GM23338 (cell line): ENCODE data around the gene EPHA6. TPM values are rescaled to one million over a fixed set of nuclear protein-coding genes. Genes with fewer than 3 reads are reported as not detected.

Experiments
- ATAC-seq: fragments of 200-7000 bp; cut with Tn5 transposase; 3 replicates; pipeline ENCODE4 v1.9.1; 2020
- DNase-seq: peaks from one replicate; pipeline ENCODE4 v3.0.0-alpha.2; 2015; ENCODE audit warnings: low spot score
- H2AFZ ChIP-seq: fragments of 200-600 bp; sonication (generic); 2 replicates; pipeline ENCODE4 v1.8.0; 2016; ENCODE audit warnings: antibody characterized with exemption, mild to moderate bottlenecking, moderate library complexity
- H3F3A ChIP-seq: fragments of 200-600 bp; sonication (generic); replicated peaks from 2 replicates; pipeline ENCODE4 v1.8.0; 2017; ENCODE audit warnings: antibody characterized with exemption, mixed run types, low read depth
- H3K27ac ChIP-seq: fragments of 200-600 bp; sonication (generic); 2 replicates; pipeline ENCODE4 v1.6.1; 2016; ENCODE audit warnings: low read depth
- H3K27me3 ChIP-seq: fragments of 200-600 bp; sonication (generic); 2 replicates; pipeline ENCODE4 v1.8.0; 2016; ENCODE audit warnings: mild to moderate bottlenecking, mixed run types, moderate library complexity; ENCODE audit not compliant: insufficient read depth
- H3K36me3 ChIP-seq: fragments of 200-600 bp; sonication (generic); 2 replicates; pipeline ENCODE4 v1.8.0; 2016; ENCODE audit warnings: mild to moderate bottlenecking; ENCODE audit not compliant: insufficient read depth
- H3K4me1 ChIP-seq: fragments of 200-600 bp; sonication (generic); 2 replicates; pipeline ENCODE4 v1.8.0; 2016; ENCODE audit warnings: mild to moderate bottlenecking, moderate library complexity; ENCODE audit not compliant: insufficient read depth
- H3K4me2 ChIP-seq: fragments of 200-600 bp; sonication (generic); 2 replicates; pipeline ENCODE4 v1.7.1; 2017; ENCODE audit warnings: mixed run types
- H3K4me3 ChIP-seq: fragments of 200-600 bp; sonication (generic); 2 replicates; pipeline ENCODE4 v1.6.1; 2016; ENCODE audit warnings: mixed run types
- H3K79me2 ChIP-seq: fragments of 200-600 bp; sonication (generic); replicated peaks from 2 replicates; pipeline ENCODE4 v1.8.0; 2017; ENCODE audit warnings: mild to moderate bottlenecking; ENCODE audit not compliant: insufficient read depth
- H3K9me2 ChIP-seq: fragments of 200-600 bp; sonication (generic); 2 replicates; pipeline ENCODE4 v1.8.0; 2017; ENCODE audit not compliant: insufficient read depth
- H4K20me1 ChIP-seq: fragments of 200-600 bp; sonication (generic); replicated peaks from 2 replicates; pipeline ENCODE4 v1.8.0; 2017; ENCODE audit warnings: mild to moderate bottlenecking; ENCODE audit not compliant: insufficient read depth
- H3K27ac Mint-ChIP-seq: 2 replicates; pipeline ENCODE4 v1.8.0; 2020; ENCODE audit warnings: inconsistent platforms, mild to moderate bottlenecking, moderate library complexity, mixed read lengths
- H3K27me3 Mint-ChIP-seq: 3 replicates; pipeline ENCODE4 v1.8.0; 2022; ENCODE audit warnings: low read depth, mild to moderate bottlenecking, moderate library complexity, mixed read lengths, inconsistent platforms; ENCODE audit not compliant: insufficient read depth, poor library complexity
- H3K36me3 Mint-ChIP-seq: 3 replicates; pipeline ENCODE4 v1.8.0; 2021; ENCODE audit warnings: low read depth, mild to moderate bottlenecking, inconsistent platforms, moderate library complexity, mixed read lengths
- H3K4me1 Mint-ChIP-seq: 3 replicates; pipeline ENCODE4 v1.8.0; 2020; ENCODE audit warnings: mild to moderate bottlenecking, inconsistent platforms, mixed read lengths
- H3K4me3 Mint-ChIP-seq: 3 replicates; pipeline ENCODE4 v1.8.0; 2021; ENCODE audit warnings: moderate library complexity, mild to moderate bottlenecking, inconsistent platforms, mixed read lengths
- H3K9me3 Mint-ChIP-seq: 3 replicates; pipeline ENCODE4 v1.8.0; 2020; ENCODE audit warnings: moderate library complexity, mild to moderate bottlenecking, inconsistent platforms, mixed read lengths
- CREB1 ChIP-seq: fragments of 250-450 bp; sonication (Bioruptor Pico); IDR thresholded peaks from 2 replicates; pipeline ENCODE4 v1.5.0; 2020; ENCODE audit warnings: low read depth, mild to moderate bottlenecking, moderate library complexity
- CTCF ChIP-seq, 2 experiments: fragments of 200-600 bp in 1 of 2; sonication (generic) in 1 of 2; conservative IDR thresholded peaks; 2 replicates each; pipeline versions ENCODE4 v1.5.1 to v1.6.1; 2016 to 2017; ENCODE audit warnings: antibody characterized with exemption in 2 of 2, low read depth in 2 of 2, mild to moderate bottlenecking in 2 of 2, moderate library complexity in 1 of 2
- ETS1 ChIP-seq: IDR thresholded peaks from 2 replicates; pipeline ENCODE4 v1.6.1; 2016; ENCODE audit warnings: antibody characterized with exemption
- EZH2 ChIP-seq: fragments of 200-600 bp; sonication (generic); IDR thresholded peaks from one replicate; pipeline ENCODE4 v1.8.0; 2017; ENCODE audit warnings: antibody characterized with exemption, mild to moderate bottlenecking, low read depth; ENCODE audit not compliant: unreplicated experiment
- EZH2phosphoT487 ChIP-seq: fragments of 200-600 bp; sonication (generic); IDR thresholded peaks from one replicate; pipeline ENCODE4 v1.8.1; 2018; ENCODE audit warnings: antibody characterized with exemption; ENCODE audit not compliant: unreplicated experiment
- JUNB ChIP-seq: IDR thresholded peaks from one replicate; pipeline ENCODE4 v1.6.1; 2016; ENCODE audit warnings: antibody characterized with exemption; ENCODE audit not compliant: unreplicated experiment
- NANOG ChIP-seq: IDR thresholded peaks from 2 replicates; pipeline ENCODE4 v1.6.1; 2016; ENCODE audit warnings: antibody characterized with exemption, borderline replicate concordance
- POLR2AphosphoS5 ChIP-seq: IDR thresholded peaks from 2 replicates; pipeline ENCODE4 v1.6.1; 2016; ENCODE audit warnings: antibody characterized with exemption, low read depth
- REST ChIP-seq: IDR thresholded peaks from one replicate; pipeline ENCODE4 v1.6.1; 2018; ENCODE audit warnings: antibody characterized with exemption; ENCODE audit not compliant: unreplicated experiment
- STAT1 ChIP-seq: IDR thresholded peaks from one replicate; pipeline ENCODE4 v1.6.1; 2016; ENCODE audit warnings: antibody characterized with exemption; ENCODE audit not compliant: unreplicated experiment
- ZNF114 ChIP-seq: fragments of 250-450 bp; sonication (Bioruptor Pico); IDR thresholded peaks from 2 replicates; pipeline ENCODE4 v1.5.0; 2020; ENCODE audit warnings: mild to moderate bottlenecking, moderate library complexity
- ZNF331 ChIP-seq: fragments of 250-450 bp; sonication (Bioruptor Pico); IDR thresholded peaks from 2 replicates; pipeline ENCODE4 v1.5.0; 2020; ENCODE audit warnings: low read depth, mild to moderate bottlenecking, moderate library complexity
- ZNF462 ChIP-seq: fragments of 250-450 bp; sonication (Bioruptor Pico); IDR thresholded peaks from 2 replicates; pipeline ENCODE4 v1.5.0; 2020; ENCODE audit warnings: mild to moderate bottlenecking, moderate library complexity
- polyA plus RNA-seq: library from polyadenylated mRNA; unstranded; fragments of >200 nt; fragmentation: Nextera tagmentation; extraction: Ambion mirVana; gene quantifications from 2 replicates; pipeline ENCODE4 v1.2.1, GENCODE V29; 2016
- total RNA-seq: library from RNA; depleted of rRNA; stranded (reverse); fragments of >200 nt; shearing (Covaris generic); gene quantifications from 2 replicates; pipeline ENCODE4 v1.2.3, GENCODE V29; 2014

EPHA6 gene
- total and polyA plus RNA-seq, 2 experiments from 2014 or later: 0.37 to 2.6 TPM

GRCh38 chr3:97487587-97487986 is 673.2 kb downstream of the EPHA6 start:
- H3K27ac ChIP-seq: no peak overlapping the region
- DNase-seq: no peak
- peaks cover 7% of the 10 kb centered on the region for H3K9me2 ChIP-seq
- no peak overlapping the region for H3K27ac Mint-ChIP-seq
- H3K9me3 Mint-ChIP-seq: no peaks in the 10 kb centered on the region
- no peak for ATAC-seq
- no peak overlapping the region for H3K4me2 ChIP-seq
- no peaks in the 10 kb centered on the region for H3K36me3 Mint-ChIP-seq
- H4K20me1 ChIP-seq: no peaks in the 10 kb centered on the region
- peaks cover 4% of the 10 kb centered on the region for H3K27me3 Mint-ChIP-seq
- H3K36me3 ChIP-seq: no peaks in the 10 kb centered on the region
- peaks cover 7% of the 10 kb centered on the region; the same call in 2 of the 3 replicates for H3K4me1 Mint-ChIP-seq
- no peaks in the 10 kb centered on the region for H3F3A ChIP-seq
- H3K4me1 ChIP-seq: no peaks in the 10 kb centered on the region
- H3K4me3 Mint-ChIP-seq: no peak overlapping the region
- H2AFZ ChIP-seq: no peak overlapping the region
- H3K4me3 ChIP-seq: no peak overlapping the region
- no peak for TF ChIP-seq JUNB
- TF ChIP-seq ZNF331 (CRISPR knock-in tag): no peak
- TF ChIP-seq POLR2AphosphoS5: no peak
- no peak for TF ChIP-seq EZH2
- TF ChIP-seq STAT1: no peak
- TF ChIP-seq ZNF462: no peak
- no peak for TF ChIP-seq NANOG
- no peak for TF ChIP-seq EZH2phosphoT487
- TF ChIP-seq REST: no peak
- no peak for TF ChIP-seq CREB1 (CRISPR knock-in tag)
- TF ChIP-seq ZNF114 (CRISPR knock-in tag): no peak
- TF ChIP-seq CTCF (conservative IDR thresholded peaks at IDR 0.05; ENCODE audit: low read depth in 2 of 2): no peak
- no peak for TF ChIP-seq ETS1
- no peaks in the 10 kb centered on the region for H3K27me3 ChIP-seq
- H3K79me2 ChIP-seq: no peaks in the 10 kb centered on the region
